HL-60 (cell line): ENCODE results near the gene FBXL7.

Experiments used
- DNase-seq, 2 experiments: peaks; one replicate each; pipeline ENCODE4 v3.0.0-alpha.2; 2010 to 2020; ENCODE audit warnings: low read depth in 1 of 2, low spot score in 1 of 2
- H3K27ac ChIP-seq: fragments of 250-450 bp; sonication (Bioruptor Pico); replicated peaks from 2 replicates; pipeline ENCODE4 v1.5.1; 2020; ENCODE audit warnings: mild to moderate bottlenecking, moderate library complexity
- H3K27me3 ChIP-seq: fragments of 250-450 bp; sonication (Bioruptor Pico); 2 replicates; pipeline ENCODE4 v1.5.1; 2021; ENCODE audit warnings: mild to moderate bottlenecking, moderate library complexity; ENCODE audit not compliant: insufficient read depth, poor library complexity, severe bottlenecking
- H3K4me3 ChIP-seq: replicated peaks from 2 replicates; pipeline ENCODE4 v1.5.1; 2011; ENCODE audit warnings: mild to moderate bottlenecking, control low read depth, low read length; ENCODE audit not compliant: insufficient read depth
- GABPA ChIP-seq: IDR thresholded peaks from 2 replicates; pipeline ENCODE4 v1.6.1; 2012; ENCODE audit warnings: low read depth
- POLR2AphosphoS5 ChIP-seq: IDR thresholded peaks from 2 replicates; pipeline ENCODE4 v1.6.1; 2012; ENCODE audit warnings: low read depth
- SPI1 ChIP-seq: IDR thresholded peaks from 2 replicates; pipeline ENCODE4 v1.6.1; 2012; ENCODE audit warnings: low read depth, mild to moderate bottlenecking, borderline replicate concordance
- TF ChIP-seq, protein P1 (sequence below): IDR thresholded peaks from one replicate; pipeline ENCODE4 v1.5.1; 2011; ENCODE audit warnings: low read length, control low read depth, inconsistent platforms; ENCODE audit not compliant: insufficient read depth
- TF ChIP-seq, protein P2 (sequence below): IDR thresholded peaks from 2 replicates; pipeline ENCODE4 v1.6.1; 2012; ENCODE audit warnings: low read depth; ENCODE audit not compliant: insufficient replicate concordance

Gene FBXL7

DNA sequence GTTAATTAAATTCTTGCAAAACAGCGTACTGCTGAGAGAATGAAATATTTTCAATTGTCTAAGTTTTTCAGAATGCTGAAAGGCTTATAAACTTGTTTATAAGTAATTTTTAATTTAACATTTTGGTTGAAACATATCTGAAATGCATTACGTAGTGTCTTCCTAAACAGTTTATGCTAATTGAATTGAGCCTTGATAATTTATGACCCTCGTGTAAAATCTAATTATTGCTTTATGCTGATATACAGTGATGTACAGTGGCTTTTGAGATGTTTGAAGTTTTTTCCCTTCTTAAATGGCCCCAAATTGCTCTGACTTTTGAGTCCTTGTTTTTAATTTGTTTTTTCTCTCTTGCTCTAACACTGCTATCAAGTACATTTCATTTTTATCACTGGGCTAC is 262.7 kb downstream of the FBXL7 start:
- Histone ChIP-seq H3K27ac (no peak overlapping the region), H3K27me3 (no peaks in the 10 kb centered on the region), H3K4me3 (no peak overlapping the region)
- TF ChIP-seq GABPA: no peak
- no peak for TF ChIP-seq SPI1
- no peak for TF ChIP-seq POLR2AphosphoS5
- TF ChIP-seq, protein P1, sequence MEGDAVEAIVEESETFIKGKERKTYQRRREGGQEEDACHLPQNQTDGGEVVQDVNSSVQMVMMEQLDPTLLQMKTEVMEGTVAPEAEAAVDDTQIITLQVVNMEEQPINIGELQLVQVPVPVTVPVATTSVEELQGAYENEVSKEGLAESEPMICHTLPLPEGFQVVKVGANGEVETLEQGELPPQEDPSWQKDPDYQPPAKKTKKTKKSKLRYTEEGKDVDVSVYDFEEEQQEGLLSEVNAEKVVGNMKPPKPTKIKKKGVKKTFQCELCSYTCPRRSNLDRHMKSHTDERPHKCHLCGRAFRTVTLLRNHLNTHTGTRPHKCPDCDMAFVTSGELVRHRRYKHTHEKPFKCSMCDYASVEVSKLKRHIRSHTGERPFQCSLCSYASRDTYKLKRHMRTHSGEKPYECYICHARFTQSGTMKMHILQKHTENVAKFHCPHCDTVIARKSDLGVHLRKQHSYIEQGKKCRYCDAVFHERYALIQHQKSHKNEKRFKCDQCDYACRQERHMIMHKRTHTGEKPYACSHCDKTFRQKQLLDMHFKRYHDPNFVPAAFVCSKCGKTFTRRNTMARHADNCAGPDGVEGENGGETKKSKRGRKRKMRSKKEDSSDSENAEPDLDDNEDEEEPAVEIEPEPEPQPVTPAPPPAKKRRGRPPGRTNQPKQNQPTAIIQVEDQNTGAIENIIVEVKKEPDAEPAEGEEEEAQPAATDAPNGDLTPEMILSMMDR: no peak
- TF ChIP-seq, protein P2, sequence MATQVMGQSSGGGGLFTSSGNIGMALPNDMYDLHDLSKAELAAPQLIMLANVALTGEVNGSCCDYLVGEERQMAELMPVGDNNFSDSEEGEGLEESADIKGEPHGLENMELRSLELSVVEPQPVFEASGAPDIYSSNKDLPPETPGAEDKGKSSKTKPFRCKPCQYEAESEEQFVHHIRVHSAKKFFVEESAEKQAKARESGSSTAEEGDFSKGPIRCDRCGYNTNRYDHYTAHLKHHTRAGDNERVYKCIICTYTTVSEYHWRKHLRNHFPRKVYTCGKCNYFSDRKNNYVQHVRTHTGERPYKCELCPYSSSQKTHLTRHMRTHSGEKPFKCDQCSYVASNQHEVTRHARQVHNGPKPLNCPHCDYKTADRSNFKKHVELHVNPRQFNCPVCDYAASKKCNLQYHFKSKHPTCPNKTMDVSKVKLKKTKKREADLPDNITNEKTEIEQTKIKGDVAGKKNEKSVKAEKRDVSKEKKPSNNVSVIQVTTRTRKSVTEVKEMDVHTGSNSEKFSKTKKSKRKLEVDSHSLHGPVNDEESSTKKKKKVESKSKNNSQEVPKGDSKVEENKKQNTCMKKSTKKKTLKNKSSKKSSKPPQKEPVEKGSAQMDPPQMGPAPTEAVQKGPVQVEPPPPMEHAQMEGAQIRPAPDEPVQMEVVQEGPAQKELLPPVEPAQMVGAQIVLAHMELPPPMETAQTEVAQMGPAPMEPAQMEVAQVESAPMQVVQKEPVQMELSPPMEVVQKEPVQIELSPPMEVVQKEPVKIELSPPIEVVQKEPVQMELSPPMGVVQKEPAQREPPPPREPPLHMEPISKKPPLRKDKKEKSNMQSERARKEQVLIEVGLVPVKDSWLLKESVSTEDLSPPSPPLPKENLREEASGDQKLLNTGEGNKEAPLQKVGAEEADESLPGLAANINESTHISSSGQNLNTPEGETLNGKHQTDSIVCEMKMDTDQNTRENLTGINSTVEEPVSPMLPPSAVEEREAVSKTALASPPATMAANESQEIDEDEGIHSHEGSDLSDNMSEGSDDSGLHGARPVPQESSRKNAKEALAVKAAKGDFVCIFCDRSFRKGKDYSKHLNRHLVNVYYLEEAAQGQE: no peak
- no peak for DNase-seq

DNA sequence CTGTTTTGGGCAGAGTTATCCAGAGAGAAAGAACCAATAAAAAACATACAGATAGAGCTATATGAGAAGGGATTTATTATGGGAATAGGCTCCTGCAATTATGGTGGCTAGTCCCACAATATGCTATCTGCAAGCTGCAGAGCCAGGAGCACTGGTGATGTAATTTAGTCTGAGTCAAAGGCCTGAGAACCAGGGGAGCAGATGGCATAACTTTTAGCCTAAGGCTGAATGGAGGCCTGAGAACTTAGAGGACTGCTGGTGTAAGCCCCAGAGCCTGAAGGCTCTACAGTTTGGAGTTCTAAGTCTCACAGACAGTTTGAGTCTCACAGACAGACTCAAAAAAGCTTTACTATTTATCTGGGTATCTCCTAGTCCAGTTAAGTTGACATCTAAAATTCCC is 263.8 kb downstream of the FBXL7 start:
- Histone ChIP-seq H3K27me3 (no peaks in the 10 kb centered on the region), H3K27ac (no peak overlapping the region), H3K4me3 (no peak overlapping the region)
- TF ChIP-seq, protein P1: no peak
- TF ChIP-seq, protein P2: no peak
- DNase-seq: no peak

DNA sequence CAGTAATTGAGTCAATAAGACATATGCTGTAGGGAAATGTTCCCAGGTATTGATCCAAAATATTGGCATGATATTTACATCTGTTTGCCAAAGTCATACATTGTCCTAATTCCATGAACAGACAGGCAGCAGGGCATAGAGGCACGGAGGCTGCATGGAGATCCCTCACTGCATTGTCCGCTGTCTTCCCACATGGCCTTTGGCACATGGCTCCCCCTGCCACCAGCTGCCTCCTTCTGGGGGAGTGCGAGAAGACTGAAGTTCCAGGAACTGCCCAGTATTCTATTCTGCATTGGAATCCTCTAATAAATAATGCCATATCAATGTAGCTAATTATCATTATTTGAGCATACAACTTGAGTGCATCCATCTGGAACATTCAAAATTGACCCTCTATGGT is 269.0 kb downstream of the FBXL7 start:
- Histone ChIP-seq H3K27ac (no peak overlapping the region), H3K27me3 (no peaks in the 10 kb centered on the region), H3K4me3 (no peak overlapping the region)
- DNase-seq: no peak
- TF ChIP-seq, protein P1: no peak
- TF ChIP-seq SPI1: no peak
- no peak for TF ChIP-seq GABPA
- TF ChIP-seq, protein P2: no peak
- no peak for TF ChIP-seq POLR2AphosphoS5
